Esophagus muscularis mucosa (tissue), 3 donors: ENCODE data around the gene CDK5RAP2.

ENCODE experiments used
- POLR2A ChIP-seq: fragments of 450-650 bp; IDR thresholded peaks from one replicate; pipeline ENCODE4 v1.6.1; 2017; ENCODE audit warnings: antibody characterized with exemption, moderate library complexity, mild to moderate bottlenecking, low read depth
- POLR2AphosphoS5 ChIP-seq, 2 donors: sonication (generic); formaldehyde crosslinking; IDR thresholded peaks; one replicate each; pipeline ENCODE4 v1.6.1; 2017; ENCODE audit warnings: antibody characterized with exemption in 2 of 2
- TF ChIP-seq, protein P1 (sequence below), 3 experiments: fragments of 200-600 bp in 2 of 3; fragments of 450-650 bp in 1 of 3; sonication (generic) in 2 of 3; IDR thresholded peaks; one replicate each; pipeline ENCODE4 v1.5.1; 2017 to 2019; ENCODE audit warnings: antibody characterized with exemption in 3 of 3, mild to moderate bottlenecking in 2 of 3, moderate library complexity in 1 of 3

DNA sequence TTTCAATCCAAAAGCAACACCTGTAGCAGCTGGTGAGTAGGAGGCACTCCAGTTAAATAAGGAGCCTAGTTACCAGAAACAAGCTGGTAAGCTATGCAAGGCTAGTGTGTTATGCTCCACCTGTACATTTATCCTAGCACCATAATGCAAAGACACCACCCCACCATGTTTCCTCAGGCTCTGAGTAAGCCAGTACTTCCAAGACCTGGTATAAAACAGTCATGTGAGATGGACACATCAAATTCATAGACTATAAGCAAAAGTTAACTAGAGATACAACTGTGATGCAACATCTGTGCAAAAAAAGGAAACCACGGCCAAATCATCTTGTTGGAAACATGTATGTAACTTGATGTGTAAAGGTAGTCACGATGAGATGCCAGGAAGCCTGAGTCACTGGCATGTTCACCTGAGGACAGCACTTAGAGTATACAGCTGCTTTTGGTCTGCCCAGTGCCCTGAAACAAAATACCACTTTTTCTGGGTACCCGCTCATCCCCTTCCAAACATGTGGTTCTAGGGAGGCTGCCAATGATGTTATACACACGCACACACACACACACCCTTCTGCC is 66.1 kb downstream of the CDK5RAP2 start:
- TF ChIP-seq, protein P1, sequence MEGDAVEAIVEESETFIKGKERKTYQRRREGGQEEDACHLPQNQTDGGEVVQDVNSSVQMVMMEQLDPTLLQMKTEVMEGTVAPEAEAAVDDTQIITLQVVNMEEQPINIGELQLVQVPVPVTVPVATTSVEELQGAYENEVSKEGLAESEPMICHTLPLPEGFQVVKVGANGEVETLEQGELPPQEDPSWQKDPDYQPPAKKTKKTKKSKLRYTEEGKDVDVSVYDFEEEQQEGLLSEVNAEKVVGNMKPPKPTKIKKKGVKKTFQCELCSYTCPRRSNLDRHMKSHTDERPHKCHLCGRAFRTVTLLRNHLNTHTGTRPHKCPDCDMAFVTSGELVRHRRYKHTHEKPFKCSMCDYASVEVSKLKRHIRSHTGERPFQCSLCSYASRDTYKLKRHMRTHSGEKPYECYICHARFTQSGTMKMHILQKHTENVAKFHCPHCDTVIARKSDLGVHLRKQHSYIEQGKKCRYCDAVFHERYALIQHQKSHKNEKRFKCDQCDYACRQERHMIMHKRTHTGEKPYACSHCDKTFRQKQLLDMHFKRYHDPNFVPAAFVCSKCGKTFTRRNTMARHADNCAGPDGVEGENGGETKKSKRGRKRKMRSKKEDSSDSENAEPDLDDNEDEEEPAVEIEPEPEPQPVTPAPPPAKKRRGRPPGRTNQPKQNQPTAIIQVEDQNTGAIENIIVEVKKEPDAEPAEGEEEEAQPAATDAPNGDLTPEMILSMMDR (IDR thresholded peaks at IDR 0.05): no peak
- TF ChIP-seq POLR2AphosphoS5 (IDR thresholded peaks at IDR 0.05): no peak
- no peak for TF ChIP-seq POLR2A
